Caco-2 (cell line): Measurements from ENCODE around the gene CLMP. TPM values are rescaled to one million over a fixed set of nuclear protein-coding genes. Genes with fewer than 3 reads are reported as not detected.

Experiments used
- BruUV-seq: library from RNA; stranded (reverse); fragments of 400-500 nt; replicated peaks from 2 replicates; lab custom pipeline; 2021; lab: Mats Ljungman, UMichigan
- CTCF ChIA-PET: fragments of 300-600 bp; sonication (Branson Sonifier 250); formaldehyde crosslinking; loops from one replicate; lab custom pipeline; 2022; ENCODE audit warnings: antibody characterized with exemption; lab: Charles Lee
- POLR2A ChIA-PET: fragments of 300-600 bp; sonication (Branson Sonifier 250); formaldehyde crosslinking; loops from one replicate; lab custom pipeline; 2022; ENCODE audit warnings: antibody characterized with exemption; lab: Charles Lee
- DNase-seq, 2 experiments: peaks; one replicate each; pipeline versions ENCODE4 v3.0.0 to v3.0.0-alpha.2; 2020 to 2022
- H3K27me3 ChIP-seq: replicated peaks from 2 replicates; pipeline ENCODE4 v1.6.0; 2011; ENCODE audit warnings: low read length; ENCODE audit not compliant: control insufficient read depth, insufficient read depth
- H3K36me3 ChIP-seq: 2 replicates; pipeline ENCODE4 v1.5.1; 2011; ENCODE audit warnings: low read length; ENCODE audit not compliant: control insufficient read depth, insufficient read depth
- H3K4me1 ChIP-seq: fragments of 250-450 bp; sonication (Bioruptor Pico); 2 replicates; pipeline ENCODE4 v1.5.1; 2020; ENCODE audit warnings: mild to moderate bottlenecking
- H3K4me3 ChIP-seq: 2 replicates; pipeline ENCODE4 v1.5.1; 2011; ENCODE audit warnings: low read depth, mild to moderate bottlenecking, control low read depth, low read length
- H3K9me3 ChIP-seq: fragments of 250-450 bp; sonication (Bioruptor Pico); 2 replicates; pipeline ENCODE4 v1.5.1; 2020; ENCODE audit warnings: mild to moderate bottlenecking, moderate library complexity
- H3K27ac Mint-ChIP-seq: one replicate; pipeline ENCODE4 v1.8.0; 2022; ENCODE audit warnings: mixed read lengths; ENCODE audit not compliant: unreplicated experiment
- H3K27me3 Mint-ChIP-seq: one replicate; pipeline ENCODE4 v1.8.0; 2022; ENCODE audit warnings: mixed read lengths; ENCODE audit not compliant: insufficient read depth, unreplicated experiment
- H3K36me3 Mint-ChIP-seq: one replicate; pipeline ENCODE4 v1.8.0; 2022; ENCODE audit warnings: mild to moderate bottlenecking, mixed read lengths; ENCODE audit not compliant: insufficient read depth, unreplicated experiment
- H3K4me1 Mint-ChIP-seq: one replicate; pipeline ENCODE4 v1.8.0; 2022; ENCODE audit warnings: low read depth, mixed read lengths; ENCODE audit not compliant: unreplicated experiment
- H3K4me3 Mint-ChIP-seq: one replicate; pipeline ENCODE4 v1.8.0; 2022; ENCODE audit warnings: mild to moderate bottlenecking, moderate library complexity, mixed read lengths; ENCODE audit not compliant: unreplicated experiment
- H3K9me3 Mint-ChIP-seq: one replicate; pipeline ENCODE4 v1.8.0; 2022; ENCODE audit warnings: mixed read lengths; ENCODE audit not compliant: unreplicated experiment
- CTCF ChIP-seq, 2 experiments: fragments of 200-600 bp in 1 of 2; IDR thresholded peaks; 1 replicate in 1 of 2; 2 replicates in 1 of 2; pipeline versions ENCODE4 v1.5.1 to v1.8.0; 2011 to 2022; ENCODE audit warnings: antibody characterized with exemption in 1 of 2, control low read depth in 1 of 2, inconsistent platforms in 1 of 2, low read depth in 1 of 2, low read length in 1 of 2, mild to moderate bottlenecking in 1 of 2, moderate library complexity in 1 of 2; ENCODE audit not compliant: insufficient read depth in 1 of 2, severe bottlenecking in 1 of 2, unreplicated experiment in 1 of 2
- intact Hi-C: fragments of 100-400 bp; cut with micrococcal nuclease; formaldehyde crosslinking; loops from one replicate; pipeline ENCODE4 v1.10.0; 2022; ENCODE audit not compliant: unreplicated experiment
- total RNA-seq: library from RNA; stranded (reverse); gene quantifications from 2 replicates; pipeline ENCODE4 v1.2.3, GENCODE V29; 2022

Gene CLMP
- total RNA-seq, 1 experiment from 2014 or later = 58.9 TPM

DNA sequence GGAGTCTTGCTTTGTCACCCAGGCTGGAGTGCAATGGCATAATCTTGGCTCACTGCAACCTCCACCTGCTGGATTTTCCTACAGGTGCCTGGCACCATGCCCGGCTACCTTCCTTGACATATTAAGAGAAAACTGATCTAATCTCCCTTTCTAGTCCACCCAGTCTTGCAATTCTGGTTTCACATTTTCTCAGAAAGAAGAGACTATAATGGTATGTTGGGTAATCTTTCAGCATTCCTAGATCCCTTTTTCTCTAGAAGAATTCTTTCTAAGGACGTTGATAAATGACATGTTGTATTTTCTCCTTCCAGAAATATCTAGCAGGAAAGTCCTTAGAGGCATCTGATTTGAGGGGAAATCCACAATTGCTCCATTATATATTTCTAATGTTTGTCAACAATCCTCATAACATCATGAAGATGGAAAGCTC lies 122.7 kb downstream of the CLMP start:
- no peaks in the 10 kb centered on the region for H3K4me1 Mint-ChIP-seq
- H3K4me3 ChIP-seq = no peak overlapping the region
- H3K9me3 Mint-ChIP-seq = no peaks in the 10 kb centered on the region
- DNase-seq = no peak
- H3K4me1 ChIP-seq = no peaks in the 10 kb centered on the region
- ChIA-PET POLR2A (no interaction called here), CTCF (no interaction called here)
- no peak for TF ChIP-seq CTCF (IDR thresholded peaks at IDR 0.05; ENCODE audit: insufficient read depth in 1 of 2, low read depth in 1 of 2, low read length in 1 of 2, severe bottlenecking in 1 of 2, unreplicated experiment in 1 of 2)
- no peaks in the 10 kb centered on the region; the same call in 1 of the 2 replicates for H3K9me3 ChIP-seq
- no peak overlapping the region for H3K27ac Mint-ChIP-seq
- H3K36me3 Mint-ChIP-seq = peaks cover 6% of the 10 kb centered on the region
- no peak overlapping the region for H3K4me3 Mint-ChIP-seq
- intact Hi-C loops = no loop called here
- H3K27me3 Mint-ChIP-seq = no peaks in the 10 kb centered on the region
- BruUV-seq = no TSS peak
- H3K36me3 ChIP-seq = no peaks in the 10 kb centered on the region; the same call in 1 of the 2 replicates
- H3K27me3 ChIP-seq = no peaks in the 10 kb centered on the region

GRCh38 chr11:123069908-123070821 lies 124.9 kb downstream of the CLMP start:
- no peak overlapping the region for H3K27ac Mint-ChIP-seq
- no peaks in the 10 kb centered on the region for H3K9me3 Mint-ChIP-seq
- no peaks in the 10 kb centered on the region for H3K27me3 ChIP-seq
- no peaks in the 10 kb centered on the region; the same call in 1 of the 2 replicates for H3K9me3 ChIP-seq
- H3K4me1 Mint-ChIP-seq = no peaks in the 10 kb centered on the region
- no peak overlapping the region for H3K4me3 ChIP-seq
- no peak for DNase-seq
- H3K27me3 Mint-ChIP-seq = no peaks in the 10 kb centered on the region
- H3K4me1 ChIP-seq = no peaks in the 10 kb centered on the region
- TF ChIP-seq CTCF (IDR thresholded peaks at IDR 0.05; ENCODE audit: insufficient read depth in 1 of 2, low read depth in 1 of 2, low read length in 1 of 2, severe bottlenecking in 1 of 2, unreplicated experiment in 1 of 2) = no peak
- POLR2A ChIA-PET = no interaction called here
- TSS peak; percentile 17 for BruUV-seq
- intact Hi-C loops = no loop called here
- CTCF ChIA-PET = no interaction called here
- peaks cover 6% of the 10 kb centered on the region for H3K36me3 Mint-ChIP-seq
- H3K36me3 ChIP-seq = no peaks in the 10 kb centered on the region; the same call in 1 of the 2 replicates
- H3K4me3 Mint-ChIP-seq = no peak overlapping the region

- Mint-ChIP-seq H3K27me3 (no peaks in the 10 kb centered on the region), H3K4me1 (peaks cover 3% of the 10 kb centered on the region), H3K36me3 (peaks cover 45% of the 10 kb centered on the region), H3K4me3 (peak overlapping the region; percentile 8), H3K9me3 (no peaks in the 10 kb centered on the region), H3K27ac (no peak overlapping the region)
- no peak for TF ChIP-seq CTCF (IDR thresholded peaks at IDR 0.05; ENCODE audit: insufficient read depth in 1 of 2, low read depth in 1 of 2, low read length in 1 of 2, severe bottlenecking in 1 of 2, unreplicated experiment in 1 of 2)
- DNase-seq = no peak
- BruUV-seq = no TSS peak
- CTCF ChIA-PET = no interaction called here
- POLR2A ChIA-PET = no interaction called here
- Histone ChIP-seq H3K4me1 (peaks cover 9% of the 10 kb centered on the region), H3K4me3 (no peak overlapping the region), H3K9me3 (no peaks in the 10 kb centered on the region; the same call in 1 of the 2 replicates), H3K27me3 (no peaks in the 10 kb centered on the region), H3K36me3 (peaks cover 3% of the 10 kb centered on the region; the same call in 1 of the 2 replicates)
- intact Hi-C loops = no loop called here
Measured at GRCh38 chr11:123065621-123066020, 129.4 kb downstream of the CLMP start.
